GM23338 (cell line): Measurements from ENCODE around the gene USP10. TPM values are rescaled to one million over a fixed set of nuclear protein-coding genes. Genes with fewer than 3 reads are reported as not detected.

Source experiments
- ATAC-seq: fragments of 200-7000 bp; cut with Tn5 transposase; 3 replicates; pipeline ENCODE4 v1.9.1; 2020
- DNase-seq: peaks from one replicate; pipeline ENCODE4 v3.0.0-alpha.2; 2015; ENCODE audit warnings: low spot score
- H2AFZ ChIP-seq: fragments of 200-600 bp; sonication (generic); 2 replicates; pipeline ENCODE4 v1.8.0; 2016; ENCODE audit warnings: antibody characterized with exemption, mild to moderate bottlenecking, moderate library complexity
- H3F3A ChIP-seq: fragments of 200-600 bp; sonication (generic); replicated peaks from 2 replicates; pipeline ENCODE4 v1.8.0; 2017; ENCODE audit warnings: antibody characterized with exemption, mixed run types, low read depth
- H3K27ac ChIP-seq: fragments of 200-600 bp; sonication (generic); 2 replicates; pipeline ENCODE4 v1.6.1; 2016; ENCODE audit warnings: low read depth
- H3K27me3 ChIP-seq: fragments of 200-600 bp; sonication (generic); 2 replicates; pipeline ENCODE4 v1.8.0; 2016; ENCODE audit warnings: mild to moderate bottlenecking, mixed run types, moderate library complexity; ENCODE audit not compliant: insufficient read depth
- H3K36me3 ChIP-seq: fragments of 200-600 bp; sonication (generic); 2 replicates; pipeline ENCODE4 v1.8.0; 2016; ENCODE audit warnings: mild to moderate bottlenecking; ENCODE audit not compliant: insufficient read depth
- H3K4me1 ChIP-seq: fragments of 200-600 bp; sonication (generic); 2 replicates; pipeline ENCODE4 v1.8.0; 2016; ENCODE audit warnings: mild to moderate bottlenecking, moderate library complexity; ENCODE audit not compliant: insufficient read depth
- H3K4me2 ChIP-seq: fragments of 200-600 bp; sonication (generic); 2 replicates; pipeline ENCODE4 v1.7.1; 2017; ENCODE audit warnings: mixed run types
- H3K4me3 ChIP-seq: fragments of 200-600 bp; sonication (generic); 2 replicates; pipeline ENCODE4 v1.6.1; 2016; ENCODE audit warnings: mixed run types
- H3K79me2 ChIP-seq: fragments of 200-600 bp; sonication (generic); replicated peaks from 2 replicates; pipeline ENCODE4 v1.8.0; 2017; ENCODE audit warnings: mild to moderate bottlenecking; ENCODE audit not compliant: insufficient read depth
- H3K9me2 ChIP-seq: fragments of 200-600 bp; sonication (generic); 2 replicates; pipeline ENCODE4 v1.8.0; 2017; ENCODE audit not compliant: insufficient read depth
- H4K20me1 ChIP-seq: fragments of 200-600 bp; sonication (generic); replicated peaks from 2 replicates; pipeline ENCODE4 v1.8.0; 2017; ENCODE audit warnings: mild to moderate bottlenecking; ENCODE audit not compliant: insufficient read depth
- H3K27ac Mint-ChIP-seq: 2 replicates; pipeline ENCODE4 v1.8.0; 2020; ENCODE audit warnings: inconsistent platforms, mild to moderate bottlenecking, moderate library complexity, mixed read lengths
- H3K27me3 Mint-ChIP-seq: 3 replicates; pipeline ENCODE4 v1.8.0; 2022; ENCODE audit warnings: low read depth, mild to moderate bottlenecking, moderate library complexity, mixed read lengths, inconsistent platforms; ENCODE audit not compliant: insufficient read depth, poor library complexity
- H3K36me3 Mint-ChIP-seq: 3 replicates; pipeline ENCODE4 v1.8.0; 2021; ENCODE audit warnings: low read depth, mild to moderate bottlenecking, inconsistent platforms, moderate library complexity, mixed read lengths
- H3K4me1 Mint-ChIP-seq: 3 replicates; pipeline ENCODE4 v1.8.0; 2020; ENCODE audit warnings: mild to moderate bottlenecking, inconsistent platforms, mixed read lengths
- H3K4me3 Mint-ChIP-seq: 3 replicates; pipeline ENCODE4 v1.8.0; 2021; ENCODE audit warnings: moderate library complexity, mild to moderate bottlenecking, inconsistent platforms, mixed read lengths
- H3K9me3 Mint-ChIP-seq: 3 replicates; pipeline ENCODE4 v1.8.0; 2020; ENCODE audit warnings: moderate library complexity, mild to moderate bottlenecking, inconsistent platforms, mixed read lengths
- CREB1 ChIP-seq: fragments of 250-450 bp; sonication (Bioruptor Pico); IDR thresholded peaks from 2 replicates; pipeline ENCODE4 v1.5.0; 2020; ENCODE audit warnings: low read depth, mild to moderate bottlenecking, moderate library complexity
- EZH2 ChIP-seq: fragments of 200-600 bp; sonication (generic); IDR thresholded peaks from one replicate; pipeline ENCODE4 v1.8.0; 2017; ENCODE audit warnings: antibody characterized with exemption, mild to moderate bottlenecking, low read depth; ENCODE audit not compliant: unreplicated experiment
- JUNB ChIP-seq: IDR thresholded peaks from one replicate; pipeline ENCODE4 v1.6.1; 2016; ENCODE audit warnings: antibody characterized with exemption; ENCODE audit not compliant: unreplicated experiment
- NANOG ChIP-seq: IDR thresholded peaks from 2 replicates; pipeline ENCODE4 v1.6.1; 2016; ENCODE audit warnings: antibody characterized with exemption, borderline replicate concordance
- POLR2AphosphoS5 ChIP-seq: IDR thresholded peaks from 2 replicates; pipeline ENCODE4 v1.6.1; 2016; ENCODE audit warnings: antibody characterized with exemption, low read depth
- polyA plus RNA-seq: library from polyadenylated mRNA; unstranded; fragments of >200 nt; fragmentation: Nextera tagmentation; extraction: Ambion mirVana; gene quantifications from 2 replicates; pipeline ENCODE4 v1.2.1, GENCODE V29; 2016
- total RNA-seq: library from RNA; depleted of rRNA; stranded (reverse); fragments of >200 nt; shearing (Covaris generic); gene quantifications from 2 replicates; pipeline ENCODE4 v1.2.3, GENCODE V29; 2014
- TF ChIP-seq, protein P1 (sequence below): fragments of 250-450 bp; sonication (Bioruptor Pico); IDR thresholded peaks from 2 replicates; pipeline ENCODE4 v1.5.0; 2020; ENCODE audit warnings: mild to moderate bottlenecking, moderate library complexity
- TF ChIP-seq, protein P2 (sequence below): IDR thresholded peaks from 2 replicates; pipeline ENCODE4 v1.6.1; 2016; ENCODE audit warnings: antibody characterized with exemption

USP10 gene
- total and polyA plus RNA-seq, 2 experiments from 2014 or later: 158 to 194 TPM

DNA sequence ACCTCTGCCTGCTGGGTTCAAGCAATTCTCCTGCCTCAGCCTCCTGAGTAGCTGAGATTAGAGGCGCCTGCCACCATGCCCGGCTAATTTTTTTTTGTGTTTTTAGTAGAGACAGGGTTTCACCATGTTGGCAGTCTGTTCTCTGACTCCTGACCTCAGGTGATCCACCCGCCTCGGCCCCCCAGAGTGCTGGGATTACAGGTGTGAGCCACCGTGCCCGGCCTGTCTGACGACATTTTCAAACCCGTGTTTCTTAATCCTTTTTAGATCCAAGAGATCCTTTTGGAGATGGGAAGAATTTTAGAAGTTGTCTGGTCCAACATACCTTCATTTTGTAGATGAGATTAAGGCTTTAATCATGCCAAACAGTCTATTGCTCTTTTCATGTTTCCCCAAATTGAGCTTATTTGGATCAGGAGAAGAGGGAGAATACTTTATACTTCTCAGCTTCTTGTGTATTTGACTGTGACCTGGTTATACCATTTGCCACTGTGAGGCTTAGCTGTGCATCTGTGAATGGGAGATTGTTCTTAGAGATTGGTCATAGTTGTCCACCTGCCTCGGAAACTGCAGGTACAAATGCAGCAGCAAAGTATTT is 25.8 kb downstream of the USP10 start (continued):
- TF ChIP-seq, protein P1, sequence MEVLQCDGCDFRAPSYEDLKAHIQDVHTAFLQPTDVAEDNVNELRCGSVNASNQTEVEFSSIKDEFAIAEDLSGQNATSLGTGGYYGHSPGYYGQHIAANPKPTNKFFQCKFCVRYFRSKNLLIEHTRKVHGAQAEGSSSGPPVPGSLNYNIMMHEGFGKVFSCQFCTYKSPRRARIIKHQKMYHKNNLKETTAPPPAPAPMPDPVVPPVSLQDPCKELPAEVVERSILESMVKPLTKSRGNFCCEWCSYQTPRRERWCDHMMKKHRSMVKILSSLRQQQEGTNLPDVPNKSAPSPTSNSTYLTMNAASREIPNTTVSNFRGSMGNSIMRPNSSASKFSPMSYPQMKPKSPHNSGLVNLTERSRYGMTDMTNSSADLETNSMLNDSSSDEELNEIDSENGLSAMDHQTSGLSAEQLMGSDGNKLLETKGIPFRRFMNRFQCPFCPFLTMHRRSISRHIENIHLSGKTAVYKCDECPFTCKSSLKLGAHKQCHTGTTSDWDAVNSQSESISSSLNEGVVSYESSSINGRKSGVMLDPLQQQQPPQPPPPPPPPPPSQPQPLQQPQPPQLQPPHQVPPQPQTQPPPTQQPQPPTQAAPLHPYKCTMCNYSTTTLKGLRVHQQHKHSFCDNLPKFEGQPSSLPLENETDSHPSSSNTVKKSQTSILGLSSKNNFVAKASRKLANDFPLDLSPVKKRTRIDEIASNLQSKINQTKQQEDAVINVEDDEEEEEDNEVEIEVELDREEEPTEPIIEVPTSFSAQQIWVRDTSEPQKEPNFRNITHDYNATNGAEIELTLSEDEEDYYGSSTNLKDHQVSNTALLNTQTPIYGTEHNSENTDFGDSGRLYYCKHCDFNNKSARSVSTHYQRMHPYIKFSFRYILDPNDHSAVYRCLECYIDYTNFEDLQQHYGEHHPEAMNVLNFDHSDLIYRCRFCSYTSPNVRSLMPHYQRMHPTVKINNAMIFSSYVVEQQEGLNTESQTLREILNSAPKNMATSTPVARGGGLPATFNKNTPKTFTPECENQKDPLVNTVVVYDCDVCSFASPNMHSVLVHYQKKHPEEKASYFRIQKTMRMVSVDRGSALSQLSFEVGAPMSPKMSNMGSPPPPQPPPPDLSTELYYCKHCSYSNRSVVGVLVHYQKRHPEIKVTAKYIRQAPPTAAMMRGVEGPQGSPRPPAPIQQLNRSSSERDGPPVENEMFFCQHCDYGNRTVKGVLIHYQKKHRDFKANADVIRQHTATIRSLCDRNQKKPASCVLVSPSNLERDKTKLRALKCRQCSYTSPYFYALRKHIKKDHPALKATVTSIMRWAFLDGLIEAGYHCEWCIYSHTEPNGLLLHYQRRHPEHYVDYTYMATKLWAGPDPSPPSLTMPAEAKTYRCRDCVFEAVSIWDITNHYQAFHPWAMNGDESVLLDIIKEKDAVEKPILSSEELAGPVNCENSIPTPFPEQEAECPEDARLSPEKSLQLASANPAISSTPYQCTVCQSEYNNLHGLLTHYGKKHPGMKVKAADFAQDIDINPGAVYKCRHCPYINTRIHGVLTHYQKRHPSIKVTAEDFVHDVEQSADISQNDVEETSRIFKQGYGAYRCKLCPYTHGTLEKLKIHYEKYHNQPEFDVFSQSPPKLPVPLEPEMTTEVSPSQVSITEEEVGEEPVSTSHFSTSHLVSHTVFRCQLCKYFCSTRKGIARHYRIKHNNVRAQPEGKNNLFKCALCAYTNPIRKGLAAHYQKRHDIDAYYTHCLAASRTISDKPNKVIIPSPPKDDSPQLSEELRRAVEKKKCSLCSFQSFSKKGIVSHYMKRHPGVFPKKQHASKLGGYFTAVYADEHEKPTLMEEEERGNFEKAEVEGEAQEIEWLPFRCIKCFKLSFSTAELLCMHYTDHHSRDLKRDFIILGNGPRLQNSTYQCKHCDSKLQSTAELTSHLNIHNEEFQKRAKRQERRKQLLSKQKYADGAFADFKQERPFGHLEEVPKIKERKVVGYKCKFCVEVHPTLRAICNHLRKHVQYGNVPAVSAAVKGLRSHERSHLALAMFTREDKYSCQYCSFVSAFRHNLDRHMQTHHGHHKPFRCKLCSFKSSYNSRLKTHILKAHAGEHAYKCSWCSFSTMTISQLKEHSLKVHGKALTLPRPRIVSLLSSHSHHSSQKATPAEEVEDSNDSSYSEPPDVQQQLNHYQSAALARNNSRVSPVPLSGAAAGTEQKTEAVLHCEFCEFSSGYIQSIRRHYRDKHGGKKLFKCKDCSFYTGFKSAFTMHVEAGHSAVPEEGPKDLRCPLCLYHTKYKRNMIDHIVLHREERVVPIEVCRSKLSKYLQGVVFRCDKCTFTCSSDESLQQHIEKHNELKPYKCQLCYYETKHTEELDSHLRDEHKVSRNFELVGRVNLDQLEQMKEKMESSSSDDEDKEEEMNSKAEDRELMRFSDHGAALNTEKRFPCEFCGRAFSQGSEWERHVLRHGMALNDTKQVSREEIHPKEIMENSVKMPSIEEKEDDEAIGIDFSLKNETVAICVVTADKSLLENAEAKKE (CRISPR knock-in tag): no peak
- TF ChIP-seq, protein P2, sequence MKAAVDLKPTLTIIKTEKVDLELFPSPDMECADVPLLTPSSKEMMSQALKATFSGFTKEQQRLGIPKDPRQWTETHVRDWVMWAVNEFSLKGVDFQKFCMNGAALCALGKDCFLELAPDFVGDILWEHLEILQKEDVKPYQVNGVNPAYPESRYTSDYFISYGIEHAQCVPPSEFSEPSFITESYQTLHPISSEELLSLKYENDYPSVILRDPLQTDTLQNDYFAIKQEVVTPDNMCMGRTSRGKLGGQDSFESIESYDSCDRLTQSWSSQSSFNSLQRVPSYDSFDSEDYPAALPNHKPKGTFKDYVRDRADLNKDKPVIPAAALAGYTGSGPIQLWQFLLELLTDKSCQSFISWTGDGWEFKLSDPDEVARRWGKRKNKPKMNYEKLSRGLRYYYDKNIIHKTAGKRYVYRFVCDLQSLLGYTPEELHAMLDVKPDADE: no peak
- TF ChIP-seq JUNB (no peak), CREB1 (CRISPR knock-in tag) (no peak), EZH2 (no peak), NANOG (no peak)

DNA sequence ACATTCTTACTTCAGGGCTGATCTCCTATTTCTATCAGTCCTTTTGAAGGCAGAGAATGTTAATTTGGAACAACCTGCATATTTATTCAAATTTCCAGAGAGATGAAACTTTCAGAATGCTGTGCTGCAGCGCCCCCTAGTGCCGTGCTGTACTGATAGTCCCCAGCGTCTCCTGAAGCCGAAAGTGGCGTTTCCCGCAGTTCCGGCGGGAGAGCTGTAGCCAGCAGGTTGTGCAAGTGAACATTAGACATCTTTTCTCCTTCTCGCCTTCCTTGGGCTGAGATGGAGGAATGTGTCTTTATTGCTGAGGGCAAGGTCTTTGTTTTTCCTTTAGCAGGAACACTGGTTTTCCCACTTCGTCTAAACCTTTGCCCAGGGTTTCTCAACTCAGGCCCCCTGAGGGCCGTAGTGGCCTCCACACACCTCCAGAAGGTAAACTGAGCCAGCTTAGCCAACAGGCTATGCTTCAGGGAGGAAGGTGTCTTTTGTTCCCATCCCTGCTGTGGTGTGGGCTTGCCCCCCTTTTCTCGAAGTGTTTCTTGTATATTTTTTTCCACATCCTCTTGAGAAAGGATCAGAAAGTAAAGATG is 26.4 kb downstream of the USP10 start:
- peak overlapping the region; percentile 52 for H3K4me2 ChIP-seq
- peaks cover 64% of the 10 kb centered on the region for H4K20me1 ChIP-seq
- no peak overlapping the region for H2AFZ ChIP-seq
- Mint-ChIP-seq H3K36me3 (peaks cover 8% of the 10 kb centered on the region; the same call in 2 of the 3 replicates), H3K4me1 (peaks cover 84% of the 10 kb centered on the region), H3K27ac (peak overlapping the region; percentile 94), H3K27me3 (peaks cover 8% of the 10 kb centered on the region), H3K9me3 (no peaks in the 10 kb centered on the region), H3K4me3 (peak overlapping the region; percentile 53)
- no peaks in the 10 kb centered on the region for H3K27me3 ChIP-seq
- DNase-seq (peak; percentile 95), ATAC-seq (peak; percentile 84)
- H3K36me3 ChIP-seq: no peaks in the 10 kb centered on the region
- peaks cover 100% of the 10 kb centered on the region for H3K79me2 ChIP-seq
- no peaks in the 10 kb centered on the region for H3K9me2 ChIP-seq
- H3K27ac ChIP-seq: peak overlapping the region; percentile 94
- H3K4me1 ChIP-seq: peaks cover 78% of the 10 kb centered on the region
- H3K4me3 ChIP-seq: peak overlapping the region; percentile 11; the same call in 1 of the 2 replicates
- H3F3A ChIP-seq: 0 out of 2 replicates have a peak, but pooled peaks cover 3% of the 10 kb centered on the region
- 0 out of 2 replicates have a peak, but pooled peaks have one; percentile 21 for TF ChIP-seq CREB1 (CRISPR knock-in tag)
- no peak for TF ChIP-seq POLR2AphosphoS5
- TF ChIP-seq, protein P1 (CRISPR knock-in tag): no peak
